Mesodermal cell (in vitro differentiated cells): ENCODE results near the gene CHST1.

Experiments used
- H3K27ac ChIP-seq: 2 replicates; pipeline ENCODE4 v1.7.0; 2013; ENCODE audit warnings: mild to moderate bottlenecking, low read depth, low read length, moderate library complexity; ENCODE audit not compliant: severe bottlenecking
- H3K36me3 ChIP-seq: 2 replicates; pipeline ENCODE4 v1.7.1; 2013; ENCODE audit warnings: mild to moderate bottlenecking, low read length, moderate library complexity; ENCODE audit not compliant: control insufficient read depth, insufficient read depth
- H3K4me1 ChIP-seq: one replicate; pipeline ENCODE4 v1.7.1; 2013; ENCODE audit warnings: mild to moderate bottlenecking, low read length; ENCODE audit not compliant: insufficient read depth, control insufficient read depth, poor library complexity, severe bottlenecking
- H3K4me3 ChIP-seq: 2 replicates; pipeline ENCODE4 v1.7.0; 2013; ENCODE audit warnings: low read length, control low read depth, mild to moderate bottlenecking; ENCODE audit not compliant: insufficient read depth, poor library complexity, severe bottlenecking; ENCODE audit errors: extremely low read depth
- H3K9me3 ChIP-seq: 2 replicates; pipeline ENCODE4 v1.7.1; 2013; ENCODE audit warnings: mild to moderate bottlenecking, low read length, moderate library complexity; ENCODE audit not compliant: control insufficient read depth
- WGBS, 2 experiments: methylation state at CpG; one replicate each; pipeline ENCODE4 v1.1.5; 2013; ENCODE audit warnings: missing lambda C conversion rate in 2 of 2; ENCODE audit not compliant: insufficient coverage in 2 of 2; 5-methylcytosine and 5-hydroxymethylcytosine counted together

Gene CHST1

DNA sequence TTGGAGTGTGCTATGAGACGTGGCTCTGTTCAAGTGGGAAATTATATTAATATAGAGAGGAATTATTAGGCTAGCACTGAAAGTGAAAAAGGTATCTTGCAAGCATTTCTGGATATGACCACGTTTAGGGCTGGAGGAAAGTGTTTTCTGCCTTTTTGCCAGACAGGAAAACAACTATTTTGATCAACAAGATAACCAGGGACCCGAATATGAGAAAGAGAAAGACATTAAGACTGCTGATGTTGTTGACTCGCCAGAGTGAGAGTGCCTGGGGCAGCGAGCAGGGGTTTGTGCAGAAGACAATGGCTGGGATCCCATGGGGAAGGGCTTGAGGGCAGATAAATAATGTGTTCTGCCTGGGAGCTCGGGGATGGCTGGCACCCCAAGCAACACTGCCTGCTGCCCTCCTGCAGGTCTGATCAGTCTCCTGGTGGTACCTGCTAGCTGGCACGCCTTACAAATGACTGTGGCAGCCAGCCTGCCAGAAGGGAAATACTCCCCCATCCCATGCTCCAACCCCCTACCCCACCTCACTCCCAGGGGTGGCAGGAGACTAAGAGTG, 23.1 kb upstream of the CHST1 start:
- 83 to 88% methylated on average over 5 of the region's 7 CpGs for WGBS, 2 experiments

DNA sequence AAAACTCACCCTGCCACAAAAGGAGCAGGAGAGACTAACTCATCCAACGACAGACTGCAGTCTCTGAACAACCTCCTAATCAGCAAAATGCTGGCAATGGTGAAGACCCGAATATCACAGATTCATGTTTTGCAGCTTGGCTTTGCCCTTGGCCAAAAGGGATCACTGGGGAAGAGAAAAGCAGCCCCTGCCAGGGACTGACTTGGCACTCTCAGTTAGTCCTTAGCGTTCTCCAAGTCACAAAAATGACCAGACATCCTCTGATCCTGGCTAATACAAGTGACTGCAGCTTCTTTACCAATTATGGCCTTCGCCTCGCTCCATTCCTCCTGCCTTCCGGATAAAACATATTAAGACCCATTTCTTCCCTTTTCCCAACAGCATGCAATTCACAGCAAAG, 22.4 kb upstream of the CHST1 start:
- Histone ChIP-seq H3K36me3 (no peaks in the 10 kb centered on the region), H3K4me1 (no peaks in the 10 kb centered on the region), H3K27ac (no peak overlapping the region), H3K9me3 (no peaks in the 10 kb centered on the region), H3K4me3 (no peak overlapping the region)
- 89 to 100% methylated on average over 6 of the region's 6 CpGs for WGBS, 2 experiments

More for the DNA sequence above, 23.1 kb upstream of the CHST1 start:
- Histone ChIP-seq H3K36me3 (no peaks in the 10 kb centered on the region), H3K27ac (no peak overlapping the region), H3K4me3 (no peak overlapping the region), H3K9me3 (no peaks in the 10 kb centered on the region), H3K4me1 (no peaks in the 10 kb centered on the region)

DNA sequence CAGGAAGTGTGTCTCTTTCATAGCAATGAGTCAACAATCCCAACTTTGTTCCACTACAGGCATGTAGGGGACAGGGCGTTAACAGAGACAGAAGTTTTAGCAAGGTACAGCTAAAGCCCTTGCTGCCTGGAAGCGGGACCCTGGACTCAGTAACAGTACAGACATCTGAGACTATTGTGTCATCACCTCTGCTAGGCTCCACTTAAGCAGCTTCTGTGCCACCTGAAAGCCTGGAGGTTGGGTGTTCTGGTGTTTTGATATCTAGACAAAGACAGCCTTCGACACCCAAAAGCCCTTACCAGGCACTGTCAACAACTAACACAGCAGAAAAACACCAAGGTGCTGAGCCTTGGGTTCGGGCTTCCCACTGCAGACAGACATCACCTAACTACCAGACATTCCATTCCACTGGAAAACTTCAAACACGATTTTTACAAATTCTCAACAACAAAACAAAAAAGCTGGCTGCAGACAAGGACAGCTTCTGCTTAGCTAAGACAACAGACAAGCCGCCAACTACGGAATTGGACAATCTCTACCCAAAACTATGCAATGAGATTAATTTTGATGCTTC, 20.6 kb upstream of the CHST1 start:
- Histone ChIP-seq H3K4me1 (no peaks in the 10 kb centered on the region), H3K36me3 (no peaks in the 10 kb centered on the region), H3K9me3 (no peaks in the 10 kb centered on the region), H3K4me3 (no peak overlapping the region), H3K27ac (no peak overlapping the region)
- 86 to 95% methylated on average over 6 of the region's 7 CpGs for WGBS, 2 experiments

DNA sequence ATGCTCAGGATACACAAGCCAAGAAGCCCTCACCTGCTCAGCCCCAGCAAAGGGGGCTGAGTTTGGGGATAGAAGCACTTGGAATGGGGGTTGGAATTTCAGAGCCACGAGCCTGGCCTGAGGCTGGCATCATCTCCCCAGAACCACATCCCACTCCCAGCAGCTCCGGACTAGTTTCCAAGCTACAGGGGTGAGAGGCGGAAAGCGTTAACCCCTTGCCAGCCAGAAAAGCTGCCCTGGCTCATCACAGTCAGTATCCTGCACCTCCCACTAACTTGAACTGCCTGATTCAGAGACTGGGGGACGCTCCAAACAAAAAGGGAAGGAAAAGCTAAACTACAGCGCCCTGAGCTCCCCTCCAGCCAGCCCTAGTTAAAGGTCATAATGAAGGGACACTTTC, 19.0 kb upstream of the CHST1 start:
- Histone ChIP-seq H3K9me3 (no peaks in the 10 kb centered on the region), H3K36me3 (no peaks in the 10 kb centered on the region), H3K4me1 (no peaks in the 10 kb centered on the region), H3K27ac (no peak overlapping the region), H3K4me3 (no peak overlapping the region)
- 52% methylated on average over 5 of the region's 6 CpGs; no CpG with 5 or more reads in 1 of the 2 experiments for WGBS, 2 experiments

DNA sequence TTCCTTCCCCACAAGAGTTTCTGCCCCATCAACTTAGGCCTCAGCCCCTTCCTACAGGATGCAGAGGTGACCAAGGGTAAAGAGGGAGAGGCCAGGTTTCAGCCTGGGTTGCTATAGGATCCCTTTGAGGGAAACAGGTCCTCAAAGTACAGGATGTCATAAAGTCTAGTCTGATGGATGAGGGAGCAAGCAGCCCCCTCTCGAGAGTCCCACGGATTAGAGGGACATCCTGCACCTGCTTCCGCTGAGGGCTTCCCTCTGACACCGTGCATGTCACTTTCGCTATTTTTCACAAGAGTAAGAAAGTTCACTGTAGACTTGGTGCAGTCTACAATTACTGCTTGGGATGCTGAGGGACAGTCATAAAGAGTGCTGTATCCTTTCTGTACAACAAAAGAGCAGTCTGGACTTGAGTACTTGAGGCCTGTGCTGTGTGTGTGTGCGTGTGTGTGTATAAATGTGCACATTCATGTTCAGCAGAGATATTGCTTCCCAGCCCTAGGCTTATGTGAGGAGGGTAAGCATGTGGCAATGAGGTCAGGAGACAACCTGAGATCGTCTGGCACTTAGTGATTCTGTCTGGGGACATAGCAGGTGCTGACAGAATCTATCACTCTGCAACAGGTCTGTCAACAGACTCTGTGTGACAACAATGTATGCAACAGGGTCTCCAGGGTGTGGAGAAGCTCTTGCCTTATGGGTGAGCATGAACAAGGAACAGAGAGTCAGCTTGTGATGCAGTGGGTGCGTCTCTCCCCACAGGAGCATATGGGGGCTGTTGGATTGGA, 18.0 kb upstream of the CHST1 start:
- H3K4me3 ChIP-seq, result no peak overlapping the region
- H3K27ac ChIP-seq, result no peak overlapping the region
- 89 to 91% methylated on average over 7 of the region's 8 CpGs for WGBS, 2 experiments
- H3K9me3 ChIP-seq, result no peaks in the 10 kb centered on the region
- no peaks in the 10 kb centered on the region for H3K36me3 ChIP-seq
- H3K4me1 ChIP-seq, result no peaks in the 10 kb centered on the region

DNA sequence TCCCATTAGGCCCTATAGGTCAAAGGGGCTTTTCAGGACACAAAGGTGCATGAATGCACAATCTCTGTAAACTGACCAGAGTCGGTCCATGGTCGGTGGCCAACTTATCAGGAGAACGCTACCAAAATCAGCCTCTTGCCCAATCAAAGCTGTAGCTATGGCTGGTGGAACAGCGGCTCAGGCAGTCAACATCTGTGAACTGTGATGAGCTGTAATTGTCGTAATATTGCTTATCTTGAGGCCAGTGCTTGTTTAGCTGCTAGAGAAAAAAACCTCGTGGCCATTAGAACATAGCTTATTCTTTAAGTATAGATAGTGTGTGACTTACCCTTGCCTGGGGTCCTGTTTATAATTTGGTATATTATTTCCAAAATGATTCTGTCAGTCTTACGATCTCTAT, 14.4 kb upstream of the CHST1 start:
- Histone ChIP-seq H3K36me3 (no peaks in the 10 kb centered on the region), H3K4me3 (no peak overlapping the region), H3K27ac (no peak overlapping the region), H3K9me3 (no peaks in the 10 kb centered on the region), H3K4me1 (no peaks in the 10 kb centered on the region)
- 93 to 97% methylated on average over 6 of the region's 7 CpGs for WGBS, 2 experiments

DNA sequence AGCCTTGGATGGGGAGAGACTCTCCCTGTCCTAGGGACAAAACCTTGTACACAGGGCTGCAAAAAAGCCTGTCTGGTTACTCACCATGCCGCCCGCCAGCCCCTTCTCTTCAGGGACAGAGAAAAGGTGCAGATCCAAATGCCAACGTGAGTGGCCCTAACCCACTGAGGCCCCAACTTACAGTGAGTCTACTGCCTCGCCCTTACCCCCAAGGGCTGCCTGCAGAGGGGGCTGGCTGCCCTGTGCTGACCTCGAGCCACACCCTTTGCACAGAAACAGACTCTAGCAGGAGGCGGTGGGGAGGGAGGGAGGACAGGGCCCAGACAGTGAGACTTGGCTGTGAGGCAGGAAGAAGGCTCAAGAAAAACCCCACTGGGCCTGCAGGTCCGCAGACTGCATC, 13.6 kb upstream of the CHST1 start:
- no peaks in the 10 kb centered on the region for H3K9me3 ChIP-seq
- H3K4me3 ChIP-seq, result no peak overlapping the region
- H3K36me3 ChIP-seq, result no peaks in the 10 kb centered on the region
- H3K4me1 ChIP-seq, result no peaks in the 10 kb centered on the region
- no peak overlapping the region for H3K27ac ChIP-seq
- 73 to 94% methylated on average over 5 to 6 of the region's 7 CpGs for WGBS, 2 experiments

DNA sequence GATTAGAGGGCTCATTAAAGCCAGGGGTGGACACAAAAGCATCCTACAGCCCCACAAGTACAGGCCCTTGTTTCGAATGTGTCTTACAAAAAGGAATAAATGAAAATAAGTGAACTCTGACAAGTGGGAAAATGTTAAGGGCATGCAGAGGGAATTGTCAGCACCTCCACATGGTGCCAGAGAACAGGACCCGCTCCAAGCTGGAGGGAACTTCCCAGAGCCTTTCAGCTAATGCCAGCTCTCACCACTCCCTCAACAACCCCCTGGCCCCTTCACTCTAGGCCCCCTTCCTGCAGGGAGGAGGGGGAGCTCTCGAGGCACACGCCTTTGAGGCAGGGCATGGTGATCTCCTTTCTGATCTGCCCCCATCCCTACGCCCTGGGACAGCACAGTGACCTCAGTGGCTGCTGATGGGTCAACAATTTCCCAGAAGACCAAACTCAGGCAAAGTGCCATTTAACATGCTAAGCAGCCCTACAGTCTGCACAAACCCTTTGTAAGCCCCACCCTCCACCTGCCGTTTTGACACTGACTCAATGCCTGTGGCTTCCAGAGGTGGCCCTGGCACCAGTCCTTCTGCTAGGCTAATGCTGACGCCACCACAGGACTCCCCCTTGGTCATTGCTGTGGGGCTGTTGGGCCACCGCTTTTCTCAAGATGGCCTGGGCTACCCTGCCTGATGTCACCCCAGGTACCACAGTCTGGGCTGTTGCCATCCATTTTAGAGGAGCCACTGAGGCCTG, 12.5 kb upstream of the CHST1 start:
- H3K4me1 ChIP-seq, result no peaks in the 10 kb centered on the region
- H3K4me3 ChIP-seq, result no peak overlapping the region
- H3K9me3 ChIP-seq, result no peaks in the 10 kb centered on the region
- H3K27ac ChIP-seq, result no peak overlapping the region
- no peaks in the 10 kb centered on the region for H3K36me3 ChIP-seq
- 63 to 82% methylated on average over 6 to 7 of the region's 8 CpGs for WGBS, 2 experiments

DNA sequence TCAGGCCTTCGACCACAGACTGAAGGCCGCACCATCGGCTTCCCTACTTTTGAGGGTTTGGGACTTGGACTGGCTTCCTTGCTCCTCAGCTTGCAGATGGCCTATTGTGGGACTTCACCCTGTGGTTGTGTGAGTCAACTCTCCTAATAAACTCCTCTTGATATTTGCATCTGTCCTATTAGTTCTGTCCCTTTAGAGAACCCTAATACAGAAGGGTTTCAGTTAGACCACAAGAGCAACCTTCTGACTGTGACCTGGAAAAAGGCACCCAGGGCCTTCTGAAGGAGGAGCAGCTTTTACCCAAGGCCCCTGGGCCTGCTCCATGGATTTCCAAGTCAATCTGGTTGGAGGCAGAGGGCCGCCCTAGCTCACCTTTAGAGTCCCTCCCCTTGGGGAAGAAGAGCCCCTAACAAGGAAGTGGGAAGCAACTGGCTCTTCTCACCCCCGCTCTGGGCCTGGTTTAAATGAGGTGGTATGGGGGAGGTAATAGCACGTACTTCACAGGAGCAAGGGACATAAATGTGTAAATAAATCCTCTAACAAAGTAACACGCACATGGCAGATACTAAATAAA, 11.2 kb upstream of the CHST1 start:
- Histone ChIP-seq H3K4me1 (peaks cover 3% of the 10 kb centered on the region), H3K27ac (no peak overlapping the region), H3K4me3 (no peak overlapping the region), H3K9me3 (no peaks in the 10 kb centered on the region), H3K36me3 (no peaks in the 10 kb centered on the region)
- WGBS, 2 experiments, result 94% methylated on average over 3 of the region's 7 CpGs; no CpG with 5 or more reads in 1 of the 2 experiments

DNA sequence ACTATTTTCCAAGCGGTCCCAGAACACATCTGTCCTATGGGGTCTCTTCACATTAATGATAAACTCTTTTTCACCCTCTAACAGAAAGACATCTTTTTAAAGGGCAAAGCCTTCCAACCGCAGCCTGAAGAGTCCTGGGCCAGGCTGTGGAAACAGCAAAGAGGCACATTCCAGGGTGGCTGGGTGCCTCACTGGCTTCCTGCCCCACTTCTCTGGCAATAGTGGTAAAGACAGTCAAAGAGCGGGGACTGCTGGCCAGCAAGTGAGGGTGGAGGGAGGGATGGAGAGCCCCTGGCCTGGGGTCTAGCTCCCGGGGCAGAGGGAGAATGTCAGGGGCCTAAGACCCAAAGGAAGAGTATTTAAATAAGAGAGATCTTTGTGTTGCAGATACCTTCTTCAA, 10.2 kb upstream of the CHST1 start:
- H3K27ac ChIP-seq, result no peak overlapping the region
- no peaks in the 10 kb centered on the region for H3K36me3 ChIP-seq
- no peaks in the 10 kb centered on the region for H3K9me3 ChIP-seq
- WGBS, 2 experiments, result 87 to 94% methylated on average over 3 of the region's 4 CpGs
- H3K4me1 ChIP-seq, result peaks cover 3% of the 10 kb centered on the region
- no peak overlapping the region for H3K4me3 ChIP-seq
